ENCODE data around the gene PDHX.
A peak's percentile ranks its signal among the peaks of the same experiment; 100 is the strongest.
"Not testable (repeated sequence)": the region's sequence is repeated elsewhere in the genome, so short reads cannot be mapped to it uniquely, and the experiment has no call there.

The PDHX gene

GRCh38 chr11:34909415-34909814 is 7.0 kb upstream of the PDHX start:
- CTCF ChIA-PET = interaction anchor here (1.4 kb wide), 1 partner anchor 10 kb away, joined by 5 read pairs; no protein-coding TSS in a partner anchor
- POLR2A ChIA-PET = no interaction called here
- no peak for DNase-seq (ENCODE audit: extremely low spot score)

GRCh38 chr11:34909955-34910354 is 6.5 kb upstream of the PDHX start:
- no peak for DNase-seq (ENCODE audit: extremely low spot score)
- CTCF ChIA-PET = interaction anchor here (1.4 kb wide), 1 partner anchor 11 kb away, joined by 5 read pairs; no protein-coding TSS in a partner anchor
- TF ChIP-seq LEF1 (IDR thresholded peaks at IDR 0.05; ENCODE audit: borderline replicate concordance) = no peak
- TF ChIP-seq ARNT (IDR thresholded peaks at IDR 0.05) = no peak
- TF ChIP-seq SUZ12 (IDR thresholded peaks at IDR 0.05) = no peak
- TF ChIP-seq NFRKB (IDR thresholded peaks at IDR 0.05) = no peak
- TF ChIP-seq ELF4 (IDR thresholded peaks at IDR 0.05) = no peak
- TF ChIP-seq FOXM1 (IDR thresholded peaks at IDR 0.05; ENCODE audit: borderline replicate concordance) = no peak
- TF ChIP-seq BHLHE40 (IDR thresholded peaks at IDR 0.05; ENCODE audit: borderline replicate concordance) = no peak
- TF ChIP-seq L3MBTL2 (conservative IDR thresholded peaks at IDR 0.05) = no peak
- POLR2A ChIA-PET = no interaction called here

More at GRCh38 chr11:34909415-34909814, 7.0 kb upstream of the PDHX start:
- TF ChIP-seq ARNT (IDR thresholded peaks at IDR 0.05) (no peak), PKNOX1 (IDR thresholded peaks at IDR 0.05) (no peak), BHLHE40 (IDR thresholded peaks at IDR 0.05; ENCODE audit: borderline replicate concordance) (no peak), HDGF (IDR thresholded peaks at IDR 0.05; ENCODE audit: borderline replicate concordance) (no peak), FOXK2 (IDR thresholded peaks at IDR 0.05) (no peak), NFRKB (IDR thresholded peaks at IDR 0.05) (no peak), ZNF384 (IDR thresholded peaks at IDR 0.05) (no peak), FOXM1 (IDR thresholded peaks at IDR 0.05; ENCODE audit: borderline replicate concordance) (no peak), L3MBTL2 (conservative IDR thresholded peaks at IDR 0.05) (no peak), SP1 (IDR thresholded peaks at IDR 0.05) (no peak), SUZ12 (IDR thresholded peaks at IDR 0.05) (no peak)

- POLR2A ChIA-PET = no interaction called here
- no peak for DNase-seq (ENCODE audit: extremely low spot score)
- TF ChIP-seq PKNOX1 (IDR thresholded peaks at IDR 0.05) (no peak), ZNF384 (IDR thresholded peaks at IDR 0.05) (no peak), FOXK2 (IDR thresholded peaks at IDR 0.05) (no peak), FOXA1 (IDR thresholded peaks at IDR 0.05) (no peak), BHLHE40 (IDR thresholded peaks at IDR 0.05; ENCODE audit: borderline replicate concordance) (no peak), HDGF (IDR thresholded peaks at IDR 0.05; ENCODE audit: borderline replicate concordance) (no peak), ELF4 (IDR thresholded peaks at IDR 0.05) (no peak), ARNT (IDR thresholded peaks at IDR 0.05) (no peak), CTBP1 (IDR thresholded peaks at IDR 0.05; ENCODE audit: borderline replicate concordance) (no peak), LEF1 (IDR thresholded peaks at IDR 0.05; ENCODE audit: borderline replicate concordance) (no peak), TARDBP (IDR thresholded peaks at IDR 0.05) (no peak), SP1 (IDR thresholded peaks at IDR 0.05) (no peak), SUZ12 (IDR thresholded peaks at IDR 0.05) (no peak), NFRKB (IDR thresholded peaks at IDR 0.05) (no peak), L3MBTL2 (conservative IDR thresholded peaks at IDR 0.05) (no peak), FOXM1 (IDR thresholded peaks at IDR 0.05; ENCODE audit: borderline replicate concordance) (no peak)
- CTCF ChIA-PET = interaction anchor here (1.4 kb wide), 1 partner anchor 12 kb away, joined by 5 read pairs; no protein-coding TSS in a partner anchor
These were observed 5.6 kb upstream of the PDHX start for GRCh38 chr11:34910817-34911216.

GRCh38 chr11:34911676-34912075 is 4.7 kb upstream of the PDHX start:
- ChIA-PET POLR2A (no interaction called here), CTCF (no interaction called here)
- no peak for DNase-seq (ENCODE audit: extremely low spot score)
- TF ChIP-seq SUZ12 (IDR thresholded peaks at IDR 0.05) (no peak), LEF1 (IDR thresholded peaks at IDR 0.05; ENCODE audit: borderline replicate concordance) (no peak), ARNT (IDR thresholded peaks at IDR 0.05) (no peak), ELF4 (IDR thresholded peaks at IDR 0.05) (no peak), CTBP1 (IDR thresholded peaks at IDR 0.05; ENCODE audit: borderline replicate concordance) (no peak), NFRKB (IDR thresholded peaks at IDR 0.05) (no peak), PKNOX1 (IDR thresholded peaks at IDR 0.05) (no peak), HDGF (IDR thresholded peaks at IDR 0.05; ENCODE audit: borderline replicate concordance) (no peak), FOXA1 (IDR thresholded peaks at IDR 0.05) (no peak), SP1 (IDR thresholded peaks at IDR 0.05) (no peak), TARDBP (IDR thresholded peaks at IDR 0.05) (no peak), L3MBTL2 (conservative IDR thresholded peaks at IDR 0.05) (no peak)

- POLR2A ChIA-PET, CTCF ChIA-PET: not testable (repeated sequence)
These were observed 2.9 kb upstream of the PDHX start for GRCh38 chr11:34913556-34913955.

GRCh38 chr11:34915136-34916014 is 1.0 kb upstream of the PDHX start:
- TF ChIP-seq FOXM1 (IDR thresholded peaks at IDR 0.05; ENCODE audit: borderline replicate concordance) (no peak), ELF4 (IDR thresholded peaks at IDR 0.05) (no peak), FOXA1 (IDR thresholded peaks at IDR 0.05) (no peak), SUZ12 (IDR thresholded peaks at IDR 0.05) (no peak), ZNF384 (IDR thresholded peaks at IDR 0.05) (no peak), TARDBP (IDR thresholded peaks at IDR 0.05) (no peak), CTBP1 (IDR thresholded peaks at IDR 0.05; ENCODE audit: borderline replicate concordance) (no peak), PKNOX1 (IDR thresholded peaks at IDR 0.05) (no peak), BHLHE40 (IDR thresholded peaks at IDR 0.05; ENCODE audit: borderline replicate concordance) (no peak), SP1 (IDR thresholded peaks at IDR 0.05) (no peak), LEF1 (IDR thresholded peaks at IDR 0.05; ENCODE audit: borderline replicate concordance) (no peak), ARNT (IDR thresholded peaks at IDR 0.05) (no peak)
- peak; percentile 6 for DNase-seq (ENCODE audit: extremely low spot score)
- ChIA-PET CTCF (interaction anchor here (0.7 to 1.3 kb wide), 2 partner anchors 11 to 13 kb away, joined by 3 read pairs; no protein-coding TSS in a partner anchor), POLR2A (interaction anchor here (0.8 to 1.3 kb wide), 6 partner anchors 12 to 504 kb away, joined by 3 to 5 read pairs (median 3); partner anchors contain the start of gene SLC1A2)

More at GRCh38 chr11:34913556-34913955, 2.9 kb upstream of the PDHX start:
- DNase-seq (ENCODE audit: extremely low spot score) = not testable (repeated sequence)
